Loucy (cell line): ENCODE data around the gene ACSM6.

ENCODE experiments used
- H2AFZ ChIP-seq: fragments of 200-600 bp; sonication (generic); 2 replicates; pipeline ENCODE4 v1.6.0; 2016; ENCODE audit warnings: antibody characterized with exemption, mild to moderate bottlenecking, low read length, moderate library complexity
- H3F3A ChIP-seq: fragments of 200-600 bp; 2 replicates; pipeline ENCODE4 v1.6.0; 2016; ENCODE audit warnings: antibody characterized with exemption, low read depth, mild to moderate bottlenecking
- H3K27me3 ChIP-seq: fragments of 200-600 bp; sonication (generic); 2 replicates; pipeline ENCODE4 v1.6.1; 2014; ENCODE audit warnings: low read length, mild to moderate bottlenecking; ENCODE audit not compliant: insufficient read depth, poor library complexity, severe bottlenecking
- H3K36me3 ChIP-seq: fragments of 200-600 bp; sonication (generic); 2 replicates; pipeline ENCODE4 v1.6.1; 2016; ENCODE audit warnings: low read length; ENCODE audit not compliant: insufficient read depth
- H3K4me1 ChIP-seq: fragments of 200-600 bp; sonication (generic); 2 replicates; pipeline ENCODE4 v1.5.1; 2014; ENCODE audit warnings: low read length, mild to moderate bottlenecking; ENCODE audit not compliant: insufficient read depth, poor library complexity, severe bottlenecking
- H3K4me2 ChIP-seq: fragments of 200-600 bp; sonication (generic); 2 replicates; pipeline ENCODE4 v1.6.0; 2014; ENCODE audit warnings: antibody characterized with exemption, low read length, low read depth, mild to moderate bottlenecking; ENCODE audit not compliant: poor library complexity, severe bottlenecking
- H3K4me3 ChIP-seq: fragments of 200-600 bp; sonication (generic); 2 replicates; pipeline ENCODE4 v1.5.1; 2014; ENCODE audit warnings: low read length, mild to moderate bottlenecking, mixed read lengths; ENCODE audit not compliant: poor library complexity, severe bottlenecking
- H3K79me2 ChIP-seq: fragments of 200-600 bp; sonication (generic); 2 replicates; pipeline ENCODE4 v1.6.1; 2014; ENCODE audit warnings: low read length; ENCODE audit not compliant: insufficient read depth
- H3K9ac ChIP-seq: fragments of 200-600 bp; sonication (generic); 2 replicates; pipeline ENCODE4 v1.6.0; 2014; ENCODE audit warnings: mild to moderate bottlenecking, low read depth, low read length, moderate library complexity; ENCODE audit not compliant: poor library complexity, severe bottlenecking
- H3K9me2 ChIP-seq: fragments of 200-600 bp; sonication (generic); replicated peaks from 2 replicates; pipeline ENCODE4 v1.6.1; 2016; ENCODE audit warnings: low read depth, low read length, mixed read lengths
- H3K9me3 ChIP-seq: fragments of 200-600 bp; sonication (generic); 2 replicates; pipeline ENCODE4 v1.6.1; 2014; ENCODE audit warnings: mild to moderate bottlenecking, antibody characterized with exemption, low read length, low read depth; ENCODE audit not compliant: insufficient read depth
- H4K20me1 ChIP-seq: fragments of 200-600 bp; sonication (generic); 2 replicates; pipeline ENCODE4 v1.6.0; 2014; ENCODE audit warnings: antibody characterized with exemption, low read length, mild to moderate bottlenecking; ENCODE audit not compliant: insufficient read depth, poor library complexity, severe bottlenecking
- CTCF ChIP-seq: fragments of 200-600 bp; sonication (generic); conservative IDR thresholded peaks from 2 replicates; pipeline ENCODE4 v1.5.1; 2014; ENCODE audit warnings: mild to moderate bottlenecking, antibody characterized with exemption, low read length
- EZH2phosphoT487 ChIP-seq: fragments of 200-600 bp; IDR thresholded peaks from 2 replicates; pipeline ENCODE4 v1.6.1; 2018; ENCODE audit warnings: antibody characterized with exemption, mild to moderate bottlenecking, moderate library complexity, borderline replicate concordance

Gene ACSM6

GRCh38 chr10:95170790-95171189, 23.2 kb upstream of the ACSM6 start:
- Histone ChIP-seq H3K36me3 (no peaks in the 10 kb centered on the region), H3K79me2 (no peaks in the 10 kb centered on the region), H3K9ac (no peak overlapping the region), H3K4me2 (no peak overlapping the region), H3K4me1 (no peaks in the 10 kb centered on the region), H3F3A (no peaks in the 10 kb centered on the region), H3K9me2 (no peaks in the 10 kb centered on the region), H4K20me1 (no peaks in the 10 kb centered on the region), H3K27me3 (no peaks in the 10 kb centered on the region), H3K9me3 (no peaks in the 10 kb centered on the region), H3K4me3 (no peak overlapping the region), H2AFZ (no peak overlapping the region)
- no peak for TF ChIP-seq CTCF
- no peak for TF ChIP-seq EZH2phosphoT487

GRCh38 chr10:95171336-95171735, 22.7 kb upstream of the ACSM6 start:
- Histone ChIP-seq H3K36me3 (no peaks in the 10 kb centered on the region), H3K9me3 (no peaks in the 10 kb centered on the region), H3K9ac (no peak overlapping the region), H3K4me1 (no peaks in the 10 kb centered on the region), H3K79me2 (no peaks in the 10 kb centered on the region), H3K27me3 (no peaks in the 10 kb centered on the region), H2AFZ (no peak overlapping the region), H4K20me1 (no peaks in the 10 kb centered on the region), H3K4me2 (no peak overlapping the region), H3K4me3 (no peak overlapping the region), H3F3A (no peaks in the 10 kb centered on the region), H3K9me2 (no peaks in the 10 kb centered on the region)
- TF ChIP-seq CTCF (no peak), EZH2phosphoT487 (no peak)

- no peaks in the 10 kb centered on the region for H3F3A ChIP-seq
- TF ChIP-seq CTCF: no peak
- TF ChIP-seq EZH2phosphoT487: no peak
- H3K9ac ChIP-seq: no peak overlapping the region
- H2AFZ ChIP-seq: no peak overlapping the region
- H3K27me3 ChIP-seq: no peaks in the 10 kb centered on the region
- H3K4me3 ChIP-seq: no peak overlapping the region
- no peaks in the 10 kb centered on the region for H3K4me1 ChIP-seq
- H3K79me2 ChIP-seq: no peaks in the 10 kb centered on the region
- no peak overlapping the region for H3K4me2 ChIP-seq
- H3K9me2 ChIP-seq: no peaks in the 10 kb centered on the region
- no peaks in the 10 kb centered on the region for H4K20me1 ChIP-seq
- no peaks in the 10 kb centered on the region for H3K36me3 ChIP-seq
- no peaks in the 10 kb centered on the region for H3K9me3 ChIP-seq
These were observed 21.2 kb upstream of the ACSM6 start for GRCh38 chr10:95172851-95173250.
